Liver (tissue), 3 donors: Measurements from ENCODE around the gene KRTAP5-3.

ENCODE experiments used
- EGR1 ChIP-seq, 2 donors: IDR thresholded peaks; 2 replicates each; pipeline ENCODE4 v1.6.1; 2016 to 2018; ENCODE audit warnings: antibody characterized with exemption in 2 of 2, low read depth in 2 of 2
- FOXA1 ChIP-seq: IDR thresholded peaks from 2 replicates; pipeline ENCODE4 v1.6.1; 2016; ENCODE audit warnings: antibody characterized with exemption
- HNF4G ChIP-seq: IDR thresholded peaks from 2 replicates; pipeline ENCODE4 v1.6.1; 2016; ENCODE audit warnings: antibody characterized with exemption
- JUND ChIP-seq, 2 donors: IDR thresholded peaks; 2 replicates each; pipeline ENCODE4 v1.6.1; 2016; ENCODE audit warnings: antibody characterized with exemption in 2 of 2
- RAD21 ChIP-seq, 2 donors: IDR thresholded peaks; 2 replicates each; pipeline ENCODE4 v1.6.1; 2016; ENCODE audit warnings: antibody characterized with exemption in 2 of 2, mild to moderate bottlenecking in 2 of 2
- RXRA ChIP-seq, 2 donors: IDR thresholded peaks; 2 replicates each; pipeline ENCODE4 v1.6.1; 2017 to 2018; ENCODE audit warnings: antibody characterized with exemption in 2 of 2, mild to moderate bottlenecking in 1 of 2
- SP1 ChIP-seq: IDR thresholded peaks from 2 replicates; pipeline ENCODE4 v1.6.1; 2018; ENCODE audit warnings: antibody characterized with exemption, mild to moderate bottlenecking
- YY1 ChIP-seq: IDR thresholded peaks from 2 replicates; pipeline ENCODE4 v1.6.1; 2016; ENCODE audit warnings: antibody characterized with exemption, mild to moderate bottlenecking
- TF ChIP-seq, protein P1 (sequence below): fragments of 150-350 bp; IDR thresholded peaks from 2 replicates; pipeline ENCODE4 v1.5.1; 2017; ENCODE audit warnings: improper control_type of control experiment, low read depth, low read length; ENCODE audit not compliant: missing input control
- TF ChIP-seq, protein P2 (sequence below): IDR thresholded peaks from 2 replicates; pipeline ENCODE4 v1.6.1; 2016; ENCODE audit warnings: antibody characterized with exemption
- TF ChIP-seq, protein P3 (sequence below): IDR thresholded peaks from 2 replicates; pipeline ENCODE4 v1.6.1; 2016; ENCODE audit warnings: antibody characterized with exemption, mild to moderate bottlenecking
- donor health status: healthy.
- donor health status: healthy.

DNA sequence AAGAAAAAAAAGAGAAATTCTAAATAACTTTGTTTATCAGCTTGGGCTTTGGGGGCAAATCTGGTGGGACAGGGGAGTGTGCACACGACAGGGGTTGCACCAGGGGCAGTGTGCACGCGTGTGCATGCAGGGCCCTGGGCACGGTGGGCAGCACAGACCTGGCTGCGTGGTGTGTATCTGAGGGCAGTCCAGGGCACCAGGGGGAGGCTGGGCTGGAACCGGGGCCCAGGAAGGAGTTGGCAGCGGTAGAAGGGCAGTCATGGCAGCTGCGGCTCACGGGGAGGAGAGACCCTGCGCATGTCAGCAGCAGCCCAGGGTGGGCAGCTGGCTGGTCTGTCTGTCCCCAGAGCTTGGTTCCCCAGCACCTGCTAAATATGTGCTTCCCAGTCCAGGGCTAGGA is 25.6 kb upstream of the KRTAP5-3 start:
- no peak for TF ChIP-seq YY1
- TF ChIP-seq, protein P1, sequence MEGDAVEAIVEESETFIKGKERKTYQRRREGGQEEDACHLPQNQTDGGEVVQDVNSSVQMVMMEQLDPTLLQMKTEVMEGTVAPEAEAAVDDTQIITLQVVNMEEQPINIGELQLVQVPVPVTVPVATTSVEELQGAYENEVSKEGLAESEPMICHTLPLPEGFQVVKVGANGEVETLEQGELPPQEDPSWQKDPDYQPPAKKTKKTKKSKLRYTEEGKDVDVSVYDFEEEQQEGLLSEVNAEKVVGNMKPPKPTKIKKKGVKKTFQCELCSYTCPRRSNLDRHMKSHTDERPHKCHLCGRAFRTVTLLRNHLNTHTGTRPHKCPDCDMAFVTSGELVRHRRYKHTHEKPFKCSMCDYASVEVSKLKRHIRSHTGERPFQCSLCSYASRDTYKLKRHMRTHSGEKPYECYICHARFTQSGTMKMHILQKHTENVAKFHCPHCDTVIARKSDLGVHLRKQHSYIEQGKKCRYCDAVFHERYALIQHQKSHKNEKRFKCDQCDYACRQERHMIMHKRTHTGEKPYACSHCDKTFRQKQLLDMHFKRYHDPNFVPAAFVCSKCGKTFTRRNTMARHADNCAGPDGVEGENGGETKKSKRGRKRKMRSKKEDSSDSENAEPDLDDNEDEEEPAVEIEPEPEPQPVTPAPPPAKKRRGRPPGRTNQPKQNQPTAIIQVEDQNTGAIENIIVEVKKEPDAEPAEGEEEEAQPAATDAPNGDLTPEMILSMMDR: no peak
- TF ChIP-seq SP1: no peak
- TF ChIP-seq RXRA (IDR thresholded peaks at IDR 0.05): no peak
- TF ChIP-seq HNF4G: no peak
- TF ChIP-seq JUND (IDR thresholded peaks at IDR 0.05): no peak
- TF ChIP-seq, protein P2, sequence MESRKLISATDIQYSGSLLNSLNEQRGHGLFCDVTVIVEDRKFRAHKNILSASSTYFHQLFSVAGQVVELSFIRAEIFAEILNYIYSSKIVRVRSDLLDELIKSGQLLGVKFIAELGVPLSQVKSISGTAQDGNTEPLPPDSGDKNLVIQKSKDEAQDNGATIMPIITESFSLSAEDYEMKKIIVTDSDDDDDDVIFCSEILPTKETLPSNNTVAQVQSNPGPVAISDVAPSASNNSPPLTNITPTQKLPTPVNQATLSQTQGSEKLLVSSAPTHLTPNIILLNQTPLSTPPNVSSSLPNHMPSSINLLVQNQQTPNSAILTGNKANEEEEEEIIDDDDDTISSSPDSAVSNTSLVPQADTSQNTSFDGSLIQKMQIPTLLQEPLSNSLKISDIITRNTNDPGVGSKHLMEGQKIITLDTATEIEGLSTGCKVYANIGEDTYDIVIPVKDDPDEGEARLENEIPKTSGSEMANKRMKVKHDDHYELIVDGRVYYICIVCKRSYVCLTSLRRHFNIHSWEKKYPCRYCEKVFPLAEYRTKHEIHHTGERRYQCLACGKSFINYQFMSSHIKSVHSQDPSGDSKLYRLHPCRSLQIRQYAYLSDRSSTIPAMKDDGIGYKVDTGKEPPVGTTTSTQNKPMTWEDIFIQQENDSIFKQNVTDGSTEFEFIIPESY: no peak
- TF ChIP-seq RAD21 (IDR thresholded peaks at IDR 0.05): no peak
- no peak for TF ChIP-seq FOXA1
- TF ChIP-seq, protein P3, sequence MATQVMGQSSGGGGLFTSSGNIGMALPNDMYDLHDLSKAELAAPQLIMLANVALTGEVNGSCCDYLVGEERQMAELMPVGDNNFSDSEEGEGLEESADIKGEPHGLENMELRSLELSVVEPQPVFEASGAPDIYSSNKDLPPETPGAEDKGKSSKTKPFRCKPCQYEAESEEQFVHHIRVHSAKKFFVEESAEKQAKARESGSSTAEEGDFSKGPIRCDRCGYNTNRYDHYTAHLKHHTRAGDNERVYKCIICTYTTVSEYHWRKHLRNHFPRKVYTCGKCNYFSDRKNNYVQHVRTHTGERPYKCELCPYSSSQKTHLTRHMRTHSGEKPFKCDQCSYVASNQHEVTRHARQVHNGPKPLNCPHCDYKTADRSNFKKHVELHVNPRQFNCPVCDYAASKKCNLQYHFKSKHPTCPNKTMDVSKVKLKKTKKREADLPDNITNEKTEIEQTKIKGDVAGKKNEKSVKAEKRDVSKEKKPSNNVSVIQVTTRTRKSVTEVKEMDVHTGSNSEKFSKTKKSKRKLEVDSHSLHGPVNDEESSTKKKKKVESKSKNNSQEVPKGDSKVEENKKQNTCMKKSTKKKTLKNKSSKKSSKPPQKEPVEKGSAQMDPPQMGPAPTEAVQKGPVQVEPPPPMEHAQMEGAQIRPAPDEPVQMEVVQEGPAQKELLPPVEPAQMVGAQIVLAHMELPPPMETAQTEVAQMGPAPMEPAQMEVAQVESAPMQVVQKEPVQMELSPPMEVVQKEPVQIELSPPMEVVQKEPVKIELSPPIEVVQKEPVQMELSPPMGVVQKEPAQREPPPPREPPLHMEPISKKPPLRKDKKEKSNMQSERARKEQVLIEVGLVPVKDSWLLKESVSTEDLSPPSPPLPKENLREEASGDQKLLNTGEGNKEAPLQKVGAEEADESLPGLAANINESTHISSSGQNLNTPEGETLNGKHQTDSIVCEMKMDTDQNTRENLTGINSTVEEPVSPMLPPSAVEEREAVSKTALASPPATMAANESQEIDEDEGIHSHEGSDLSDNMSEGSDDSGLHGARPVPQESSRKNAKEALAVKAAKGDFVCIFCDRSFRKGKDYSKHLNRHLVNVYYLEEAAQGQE: no peak
- no peak for TF ChIP-seq EGR1 (IDR thresholded peaks at IDR 0.05; ENCODE audit: low read depth in 2 of 2)
